Sigmoid colon (tissue), 4 donors: ENCODE data around the gene PLA2R1.

Source experiments
- EP300 ChIP-seq, 4 donors: sonication (generic); formaldehyde crosslinking; IDR thresholded peaks; one replicate each; pipeline ENCODE4 v1.6.1; 2017; ENCODE audit warnings: antibody characterized with exemption in 4 of 4
- POLR2AphosphoS5 ChIP-seq, 4 donors: sonication (generic); formaldehyde crosslinking; IDR thresholded peaks; one replicate each; pipeline ENCODE4 v1.6.1; 2017; ENCODE audit warnings: antibody characterized with exemption in 4 of 4

DNA sequence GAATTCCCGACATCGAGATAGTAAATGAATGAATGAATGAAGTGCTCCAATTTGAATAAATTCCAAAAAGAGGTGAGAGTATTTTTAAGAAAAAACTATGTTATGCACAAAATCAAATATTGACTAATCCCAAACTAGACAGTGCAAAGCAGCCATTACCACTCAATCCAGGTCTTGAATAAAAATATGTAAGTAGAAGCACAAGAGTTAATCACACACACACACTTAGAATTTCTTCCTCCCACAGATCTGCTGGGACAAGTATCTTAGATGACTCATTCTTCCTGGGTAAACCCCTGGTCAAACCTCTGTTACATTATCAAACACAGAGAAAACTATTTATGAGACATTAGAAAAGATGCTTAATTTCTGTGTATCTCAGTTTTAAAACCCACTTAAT is 102.0 kb downstream of the PLA2R1 start:
- TF ChIP-seq POLR2AphosphoS5 (IDR thresholded peaks at IDR 0.05) (no peak), EP300 (IDR thresholded peaks at IDR 0.05) (no peak)
